Esophagus squamous epithelium (tissue), 4 donors: ENCODE measurements around the gene CLEC2L.

Source experiments
- CTCF ChIP-seq, 6 experiments: fragments of 450-650 bp in 4 of 6; fragments of 200-600 bp in 2 of 6; sonication (generic) in 2 of 6; IDR thresholded peaks; one replicate each; pipeline ENCODE4 v1.5.1; 2016 to 2019; ENCODE audit warnings: antibody characterized with exemption in 6 of 6, mild to moderate bottlenecking in 4 of 6, moderate library complexity in 4 of 6
- POLR2A ChIP-seq, 4 donors: fragments of 450-650 bp; IDR thresholded peaks; one replicate each; pipeline ENCODE4 v1.6.1; 2017; ENCODE audit warnings: antibody characterized with exemption in 4 of 4, mild to moderate bottlenecking in 4 of 4, moderate library complexity in 3 of 4

GRCh38 chr7:139534966-139535651 is 11.6 kb downstream of the CLEC2L start:
- TF ChIP-seq CTCF (IDR thresholded peaks at IDR 0.05) (no peak), POLR2A (IDR thresholded peaks at IDR 0.05) (no peak)
